ENCODE measurements around the gene TRAPPC5. TPM values are rescaled to one million over a fixed set of nuclear protein-coding genes. Genes with fewer than 3 reads are reported as not detected.

Gene TRAPPC5
- total RNA-seq, 1 experiment from 2014 or later = 105 TPM

- no peaks in the 10 kb centered on the region for H3K36me3 ChIP-seq (ENCODE audit: insufficient read depth, low read length, poor library complexity, severe bottlenecking)
- BruUV-seq (replicated peaks) = no TSS peak
- TF ChIP-seq CTCF (conservative IDR thresholded peaks at IDR 0.05; ENCODE audit: low read depth, low read length) (peak; percentile 97), EZH2 (IDR thresholded peaks at IDR 0.05; ENCODE audit: borderline replicate concordance, low read depth, low read length, poor library complexity, severe bottlenecking) (no peak)
- peak; percentile 76 for DNase-seq (ENCODE audit: low spot score)
- ChIA-PET POLR2A (ENCODE audit: low non-redundant PET) (no interaction called here), CTCF (interaction anchor here (0.8 to 1.2 kb wide), 2 partner anchors 25 to 28 kb away, joined by 3 to 15 read pairs; partner anchors contain the start of genes MCEMP1 and TRAPPC5)
- no peaks in the 10 kb centered on the region for H3K4me1 ChIP-seq (ENCODE audit: insufficient read depth, low read length, poor library complexity, severe bottlenecking)
- no peak overlapping the region for H3K27ac ChIP-seq (ENCODE audit: low read depth, low read length, poor library complexity, severe bottlenecking)
- H3K27me3 ChIP-seq (replicated peaks; ENCODE audit: insufficient read depth, low read depth, low read length, poor library complexity) = no peaks in the 10 kb centered on the region
- intact Hi-C loops (cut with micrococcal nuclease; ENCODE audit: unreplicated experiment) = loop anchor here (2.0 to 5.0 kb wide), 2 partner anchors 29 to 150 kb away; partner anchors contain the start of gene TRAPPC5
- H3K4me3 ChIP-seq (ENCODE audit: low read depth, low read length, poor library complexity, severe bottlenecking) = peak overlapping the region; percentile 20
- H3K9me3 ChIP-seq (ENCODE audit: low read depth, low read length, poor library complexity, severe bottlenecking) = no peaks in the 10 kb centered on the region
These were observed 28.5 kb upstream of the TRAPPC5 start for GRCh38 chr19:7652061-7652641.

GRCh38 chr19:7654401-7654800 lies 26.2 kb upstream of the TRAPPC5 start:
- Histone ChIP-seq H3K4me1 (ENCODE audit: insufficient read depth, low read length, poor library complexity, severe bottlenecking) (no peaks in the 10 kb centered on the region), H3K27me3 (replicated peaks; ENCODE audit: insufficient read depth, low read depth, low read length, poor library complexity) (no peaks in the 10 kb centered on the region), H3K27ac (ENCODE audit: low read depth, low read length, poor library complexity, severe bottlenecking) (no peak overlapping the region), H3K9me3 (ENCODE audit: low read depth, low read length, poor library complexity, severe bottlenecking) (no peaks in the 10 kb centered on the region), H3K4me3 (ENCODE audit: low read depth, low read length, poor library complexity, severe bottlenecking) (no peak overlapping the region), H3K36me3 (ENCODE audit: insufficient read depth, low read length, poor library complexity, severe bottlenecking) (no peaks in the 10 kb centered on the region)
- DNase-seq (ENCODE audit: low spot score) = no peak
- ChIA-PET POLR2A (ENCODE audit: low non-redundant PET) (no interaction called here), CTCF (interaction anchor here (1.0 kb wide), 1 partner anchor 26 kb away, joined by 3 read pairs; the partner anchor contains the start of gene TRAPPC5)
- BruUV-seq (replicated peaks) = no TSS peak
- TF ChIP-seq EZH2 (IDR thresholded peaks at IDR 0.05; ENCODE audit: borderline replicate concordance, low read depth, low read length, poor library complexity, severe bottlenecking) (no peak), CTCF (conservative IDR thresholded peaks at IDR 0.05; ENCODE audit: low read depth, low read length) (no peak)
- intact Hi-C loops (cut with micrococcal nuclease; ENCODE audit: unreplicated experiment) = loop anchor here (5.0 kb wide), 1 partner anchor 148 kb away; no protein-coding TSS in a partner anchor

- POLR2A ChIA-PET (ENCODE audit: low non-redundant PET) = no interaction called here
- CTCF ChIA-PET = interaction anchor here (0.6 kb wide), 1 partner anchor 10 kb away, joined by 4 read pairs; no protein-coding TSS in a partner anchor
These were observed 25.1 kb upstream of the TRAPPC5 start for GRCh38 chr19:7655581-7655980.

More at GRCh38 chr19:7655581-7655980, 25.1 kb upstream of the TRAPPC5 start:
- Histone ChIP-seq H3K9me3 (ENCODE audit: low read depth, low read length, poor library complexity, severe bottlenecking) (no peaks in the 10 kb centered on the region), H3K4me3 (ENCODE audit: low read depth, low read length, poor library complexity, severe bottlenecking) (no peak overlapping the region), H3K4me1 (ENCODE audit: insufficient read depth, low read length, poor library complexity, severe bottlenecking) (no peaks in the 10 kb centered on the region), H3K27me3 (replicated peaks; ENCODE audit: insufficient read depth, low read depth, low read length, poor library complexity) (no peaks in the 10 kb centered on the region), H3K27ac (ENCODE audit: low read depth, low read length, poor library complexity, severe bottlenecking) (no peak overlapping the region), H3K36me3 (ENCODE audit: insufficient read depth, low read length, poor library complexity, severe bottlenecking) (no peaks in the 10 kb centered on the region)
- no TSS peak for BruUV-seq (replicated peaks)
- TF ChIP-seq EZH2 (IDR thresholded peaks at IDR 0.05; ENCODE audit: borderline replicate concordance, low read depth, low read length, poor library complexity, severe bottlenecking) (no peak), CTCF (conservative IDR thresholded peaks at IDR 0.05; ENCODE audit: low read depth, low read length) (no peak)
- no peak for DNase-seq (ENCODE audit: low spot score)
- intact Hi-C loops (cut with micrococcal nuclease; ENCODE audit: unreplicated experiment) = no loop called here

Data from A673 (cell line).